GM18873 (cell line): ENCODE results near the gene ATP5PB.

Experiments
- ATAC-seq: cut with Tn5 transposase; IDR thresholded peaks from one replicate; pipeline ENCODE4 v1.9.1; 2021; ENCODE audit warnings: mild to moderate bottlenecking, moderate library complexity, moderate number of reproducible peaks; ENCODE audit not compliant: unreplicated experiment, low FRiP score

ATP5PB gene

GRCh38 chr1:111504097-111504496 is 54.8 kb downstream of the ATP5PB start:
- ATAC-seq, result no peak

DNA sequence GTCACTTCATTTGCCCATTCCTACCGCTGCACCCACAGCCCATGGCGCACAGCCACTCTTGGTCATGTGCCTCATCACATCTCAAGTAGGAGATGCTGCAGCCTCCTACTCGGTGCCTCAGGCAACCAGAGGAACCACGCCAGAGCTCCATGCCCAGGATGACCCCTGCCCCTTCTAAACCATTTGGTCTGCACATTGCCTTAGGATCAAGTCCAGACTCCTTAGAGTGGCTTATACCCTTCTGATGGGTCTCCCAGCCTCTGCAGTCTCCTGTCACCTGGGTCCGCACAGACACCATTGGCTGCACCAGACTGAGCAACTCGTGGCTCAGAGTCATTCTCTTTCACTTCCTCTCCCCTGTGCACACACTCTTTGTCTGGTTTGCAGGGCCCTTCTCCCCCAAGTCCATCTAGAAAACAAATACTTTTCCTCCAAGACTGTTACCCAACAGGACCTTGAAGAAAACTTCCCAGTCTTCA is 56.4 kb downstream of the ATP5PB start:
- ATAC-seq, result peak; percentile 51

DNA sequence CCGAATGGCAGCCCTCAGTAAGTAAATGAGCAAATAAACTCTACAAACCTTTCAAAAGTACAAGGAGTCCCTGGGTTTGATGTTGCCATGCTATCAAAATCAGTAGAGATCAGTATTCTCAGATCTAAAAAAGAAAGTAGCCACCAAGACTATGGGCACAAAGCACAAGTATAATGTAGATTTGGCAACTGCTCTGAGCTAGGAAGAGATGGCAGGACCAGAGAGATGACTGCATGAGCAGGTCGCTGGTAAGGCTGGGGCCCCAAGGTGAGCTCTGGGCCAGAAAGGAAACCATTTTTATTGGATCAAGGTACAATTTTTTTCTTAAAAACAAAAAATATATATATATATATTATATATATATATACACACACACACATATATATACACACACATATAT is 57.3 kb downstream of the ATP5PB start:
- no peak for ATAC-seq

GRCh38 chr1:111507411-111508201 is 58.3 kb downstream of the ATP5PB start:
- ATAC-seq, result peak; percentile 42

GRCh38 chr1:111509997-111510375 is 60.7 kb downstream of the ATP5PB start:
- ATAC-seq, result no peak

GRCh38 chr1:111511370-111511769 is 62.1 kb downstream of the ATP5PB start:
- ATAC-seq, result no peak
